HEK293 (cell line): ENCODE data around the gene CIAPIN1.

Source experiments
- EGR2 ChIP-seq: fragments of 450-650 bp; formaldehyde crosslinking; IDR thresholded peaks from 2 replicates; pipeline ENCODE4 v1.5.1; 2016; ENCODE audit warnings: low read depth, missing biosample characterization, missing genetic modification characterization
- GLIS1 ChIP-seq: fragments of 450-650 bp; formaldehyde crosslinking; IDR thresholded peaks from 2 replicates; pipeline ENCODE4 v1.5.1; 2016; ENCODE audit warnings: missing biosample characterization, missing genetic modification characterization
- GLIS2 ChIP-seq: fragments of 450-650 bp; formaldehyde crosslinking; IDR thresholded peaks from 2 replicates; pipeline ENCODE4 v1.5.1; 2016; ENCODE audit warnings: missing biosample characterization, missing genetic modification characterization
- KLF9 ChIP-seq: fragments of 450-650 bp; formaldehyde crosslinking; IDR thresholded peaks from 2 replicates; pipeline ENCODE4 v1.5.1; 2016; ENCODE audit warnings: missing biosample characterization, missing genetic modification characterization, low read depth
- PBX3 ChIP-seq: sonication (generic); formaldehyde crosslinking; IDR thresholded peaks from 2 replicates; pipeline ENCODE4 v1.8.1; 2022; ENCODE audit warnings: mild to moderate bottlenecking, moderate library complexity, missing genetic modification reagents
- ZBTB17 ChIP-seq: fragments of 450-650 bp; formaldehyde crosslinking; IDR thresholded peaks from 2 replicates; pipeline ENCODE4 v1.5.1; 2016; ENCODE audit warnings: missing biosample characterization, missing genetic modification characterization
- ZEB2 ChIP-seq: fragments of 450-650 bp; formaldehyde crosslinking; IDR thresholded peaks from 2 replicates; pipeline ENCODE4 v1.5.1; 2016; ENCODE audit warnings: missing biosample characterization, missing genetic modification characterization
- ZFP41 ChIP-seq: fragments of 450-650 bp; formaldehyde crosslinking; IDR thresholded peaks from 2 replicates; pipeline ENCODE4 v1.5.1; 2016; ENCODE audit warnings: missing biosample characterization, missing genetic modification characterization, borderline replicate concordance
- ZNF202 ChIP-seq: fragments of 450-650 bp; formaldehyde crosslinking; IDR thresholded peaks from 2 replicates; pipeline ENCODE4 v1.5.1; 2016; ENCODE audit warnings: missing biosample characterization, missing genetic modification characterization, borderline replicate concordance
- ZNF239 ChIP-seq: fragments of 450-650 bp; formaldehyde crosslinking; IDR thresholded peaks from 2 replicates; pipeline ENCODE4 v1.5.1; 2016; ENCODE audit warnings: missing biosample characterization, missing genetic modification characterization
- ZNF311 ChIP-seq: fragments of 450-650 bp; formaldehyde crosslinking; IDR thresholded peaks from 2 replicates; pipeline ENCODE4 v1.5.1; 2017; ENCODE audit warnings: missing biosample characterization, missing genetic modification characterization, borderline replicate concordance
- ZNF518A ChIP-seq: fragments of 450-650 bp; formaldehyde crosslinking; conservative IDR thresholded peaks from 2 replicates; pipeline ENCODE4 v1.5.1; 2016; ENCODE audit warnings: low read depth, missing biosample characterization, missing genetic modification characterization
- ZNF521 ChIP-seq: fragments of 450-650 bp; formaldehyde crosslinking; IDR thresholded peaks from 2 replicates; pipeline ENCODE4 v1.5.1; 2017; ENCODE audit warnings: missing biosample characterization, mild to moderate bottlenecking, missing genetic modification characterization
- ZNF596 ChIP-seq: fragments of 450-650 bp; IDR thresholded peaks from 2 replicates; pipeline ENCODE4 v1.5.0; 2018; ENCODE audit warnings: missing biosample characterization, mild to moderate bottlenecking, missing genetic modification characterization, moderate library complexity
- ZNF670 ChIP-seq: fragments of 450-650 bp; formaldehyde crosslinking; IDR thresholded peaks from 2 replicates; pipeline ENCODE4 v1.5.1; 2016; ENCODE audit warnings: missing biosample characterization, missing genetic modification characterization, low read depth
- ZNF76 ChIP-seq: fragments of 450-650 bp; formaldehyde crosslinking; IDR thresholded peaks from 2 replicates; pipeline ENCODE4; 2016; ENCODE audit warnings: low read depth, missing biosample characterization, missing genetic modification characterization, borderline replicate concordance
- ZNF837 ChIP-seq: fragments of 450-650 bp; formaldehyde crosslinking; IDR thresholded peaks from 2 replicates; pipeline ENCODE4 v1.5.1; 2016; ENCODE audit warnings: missing biosample characterization, missing genetic modification characterization
- TF ChIP-seq, protein P1 (sequence below): fragments of 450-650 bp; formaldehyde crosslinking; IDR thresholded peaks from 2 replicates; pipeline ENCODE4 v1.5.1; 2017; ENCODE audit warnings: missing biosample characterization, missing genetic modification characterization
- TF ChIP-seq, protein P2 (sequence below): fragments of 450-650 bp; formaldehyde crosslinking; IDR thresholded peaks from 2 replicates; pipeline ENCODE4 v1.5.0; 2017; ENCODE audit warnings: missing biosample characterization, missing genetic modification characterization, borderline replicate concordance
- TF ChIP-seq, protein P3 (sequence below): fragments of 450-650 bp; formaldehyde crosslinking; IDR thresholded peaks from 2 replicates; pipeline ENCODE4 v1.5.1; 2016; ENCODE audit warnings: missing biosample characterization, missing genetic modification characterization
- TF ChIP-seq, protein P4 (sequence below): fragments of 450-650 bp; formaldehyde crosslinking; IDR thresholded peaks from 2 replicates; pipeline ENCODE4 v1.5.1; 2016; ENCODE audit warnings: missing biosample characterization, missing genetic modification characterization

Gene CIAPIN1

GRCh38 chr16:57462209-57462977 lies 15.2 kb upstream of the CIAPIN1 start, which contains the start of gene POLR2C (continued):
- TF ChIP-seq, protein P1, sequence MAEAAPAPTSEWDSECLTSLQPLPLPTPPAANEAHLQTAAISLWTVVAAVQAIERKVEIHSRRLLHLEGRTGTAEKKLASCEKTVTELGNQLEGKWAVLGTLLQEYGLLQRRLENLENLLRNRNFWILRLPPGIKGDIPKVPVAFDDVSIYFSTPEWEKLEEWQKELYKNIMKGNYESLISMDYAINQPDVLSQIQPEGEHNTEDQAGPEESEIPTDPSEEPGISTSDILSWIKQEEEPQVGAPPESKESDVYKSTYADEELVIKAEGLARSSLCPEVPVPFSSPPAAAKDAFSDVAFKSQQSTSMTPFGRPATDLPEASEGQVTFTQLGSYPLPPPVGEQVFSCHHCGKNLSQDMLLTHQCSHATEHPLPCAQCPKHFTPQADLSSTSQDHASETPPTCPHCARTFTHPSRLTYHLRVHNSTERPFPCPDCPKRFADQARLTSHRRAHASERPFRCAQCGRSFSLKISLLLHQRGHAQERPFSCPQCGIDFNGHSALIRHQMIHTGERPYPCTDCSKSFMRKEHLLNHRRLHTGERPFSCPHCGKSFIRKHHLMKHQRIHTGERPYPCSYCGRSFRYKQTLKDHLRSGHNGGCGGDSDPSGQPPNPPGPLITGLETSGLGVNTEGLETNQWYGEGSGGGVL (tag by site-specific recombination): no peak
- TF ChIP-seq ZNF521: no peak
- TF ChIP-seq GLIS2 (tag by site-specific recombination): no peak
- peak; percentile 60; the same call in 1 of the 2 replicates for TF ChIP-seq ZNF76 (tag by site-specific recombination)
- TF ChIP-seq ZNF202: no peak
- TF ChIP-seq PBX3 (CRISPR knock-in tag): peak; percentile 67; the same call in 1 of the 2 replicates
- no peak for TF ChIP-seq ZNF837 (tag by site-specific recombination)
- TF ChIP-seq ZNF596: no peak
- TF ChIP-seq ZBTB17 (tag by site-specific recombination): peak; percentile 56
- no peak for TF ChIP-seq EGR2 (tag by site-specific recombination)
- peak; percentile 32; the same call in 1 of the 2 replicates for TF ChIP-seq ZNF239 (tag by site-specific recombination)
- TF ChIP-seq, protein P2, sequence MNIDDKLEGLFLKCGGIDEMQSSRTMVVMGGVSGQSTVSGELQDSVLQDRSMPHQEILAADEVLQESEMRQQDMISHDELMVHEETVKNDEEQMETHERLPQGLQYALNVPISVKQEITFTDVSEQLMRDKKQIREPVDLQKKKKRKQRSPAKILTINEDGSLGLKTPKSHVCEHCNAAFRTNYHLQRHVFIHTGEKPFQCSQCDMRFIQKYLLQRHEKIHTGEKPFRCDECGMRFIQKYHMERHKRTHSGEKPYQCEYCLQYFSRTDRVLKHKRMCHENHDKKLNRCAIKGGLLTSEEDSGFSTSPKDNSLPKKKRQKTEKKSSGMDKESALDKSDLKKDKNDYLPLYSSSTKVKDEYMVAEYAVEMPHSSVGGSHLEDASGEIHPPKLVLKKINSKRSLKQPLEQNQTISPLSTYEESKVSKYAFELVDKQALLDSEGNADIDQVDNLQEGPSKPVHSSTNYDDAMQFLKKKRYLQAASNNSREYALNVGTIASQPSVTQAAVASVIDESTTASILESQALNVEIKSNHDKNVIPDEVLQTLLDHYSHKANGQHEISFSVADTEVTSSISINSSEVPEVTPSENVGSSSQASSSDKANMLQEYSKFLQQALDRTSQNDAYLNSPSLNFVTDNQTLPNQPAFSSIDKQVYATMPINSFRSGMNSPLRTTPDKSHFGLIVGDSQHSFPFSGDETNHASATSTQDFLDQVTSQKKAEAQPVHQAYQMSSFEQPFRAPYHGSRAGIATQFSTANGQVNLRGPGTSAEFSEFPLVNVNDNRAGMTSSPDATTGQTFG (tag by site-specific recombination): no peak
- TF ChIP-seq ZFP41 (tag by site-specific recombination): no peak
- TF ChIP-seq, protein P3, sequence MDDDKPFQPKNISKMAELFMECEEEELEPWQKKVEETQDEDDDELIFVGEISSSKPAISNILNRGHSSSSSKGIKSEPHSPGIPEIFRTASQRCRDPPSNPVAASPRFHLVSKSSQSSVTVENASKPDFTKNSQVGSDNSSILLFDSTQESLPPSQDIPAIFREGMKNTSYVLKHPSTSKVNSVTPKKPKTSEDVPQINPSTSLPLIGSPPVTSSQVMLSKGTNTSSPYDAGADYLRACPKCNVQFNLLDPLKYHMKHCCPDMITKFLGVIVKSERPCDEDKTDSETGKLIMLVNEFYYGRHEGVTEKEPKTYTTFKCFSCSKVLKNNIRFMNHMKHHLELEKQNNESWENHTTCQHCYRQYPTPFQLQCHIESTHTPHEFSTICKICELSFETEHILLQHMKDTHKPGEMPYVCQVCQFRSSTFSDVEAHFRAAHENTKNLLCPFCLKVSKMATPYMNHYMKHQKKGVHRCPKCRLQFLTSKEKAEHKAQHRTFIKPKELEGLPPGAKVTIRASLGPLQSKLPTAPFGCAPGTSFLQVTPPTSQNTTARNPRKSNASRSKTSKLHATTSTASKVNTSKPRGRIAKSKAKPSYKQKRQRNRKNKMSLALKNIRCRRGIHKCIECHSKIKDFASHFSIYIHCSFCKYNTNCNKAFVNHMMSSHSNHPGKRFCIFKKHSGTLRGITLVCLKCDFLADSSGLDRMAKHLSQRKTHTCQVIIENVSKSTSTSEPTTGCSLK (tag by site-specific recombination): no peak
- TF ChIP-seq ZNF518A (tag by site-specific recombination): peak; percentile 87
- TF ChIP-seq ZNF670 (tag by site-specific recombination): no peak
- TF ChIP-seq GLIS1 (tag by site-specific recombination): no peak
- no peak for TF ChIP-seq ZNF311 (tag by site-specific recombination)
- peak; percentile 29; the same call in 1 of the 2 replicates for TF ChIP-seq KLF9 (tag by site-specific recombination)
- TF ChIP-seq, protein P4, sequence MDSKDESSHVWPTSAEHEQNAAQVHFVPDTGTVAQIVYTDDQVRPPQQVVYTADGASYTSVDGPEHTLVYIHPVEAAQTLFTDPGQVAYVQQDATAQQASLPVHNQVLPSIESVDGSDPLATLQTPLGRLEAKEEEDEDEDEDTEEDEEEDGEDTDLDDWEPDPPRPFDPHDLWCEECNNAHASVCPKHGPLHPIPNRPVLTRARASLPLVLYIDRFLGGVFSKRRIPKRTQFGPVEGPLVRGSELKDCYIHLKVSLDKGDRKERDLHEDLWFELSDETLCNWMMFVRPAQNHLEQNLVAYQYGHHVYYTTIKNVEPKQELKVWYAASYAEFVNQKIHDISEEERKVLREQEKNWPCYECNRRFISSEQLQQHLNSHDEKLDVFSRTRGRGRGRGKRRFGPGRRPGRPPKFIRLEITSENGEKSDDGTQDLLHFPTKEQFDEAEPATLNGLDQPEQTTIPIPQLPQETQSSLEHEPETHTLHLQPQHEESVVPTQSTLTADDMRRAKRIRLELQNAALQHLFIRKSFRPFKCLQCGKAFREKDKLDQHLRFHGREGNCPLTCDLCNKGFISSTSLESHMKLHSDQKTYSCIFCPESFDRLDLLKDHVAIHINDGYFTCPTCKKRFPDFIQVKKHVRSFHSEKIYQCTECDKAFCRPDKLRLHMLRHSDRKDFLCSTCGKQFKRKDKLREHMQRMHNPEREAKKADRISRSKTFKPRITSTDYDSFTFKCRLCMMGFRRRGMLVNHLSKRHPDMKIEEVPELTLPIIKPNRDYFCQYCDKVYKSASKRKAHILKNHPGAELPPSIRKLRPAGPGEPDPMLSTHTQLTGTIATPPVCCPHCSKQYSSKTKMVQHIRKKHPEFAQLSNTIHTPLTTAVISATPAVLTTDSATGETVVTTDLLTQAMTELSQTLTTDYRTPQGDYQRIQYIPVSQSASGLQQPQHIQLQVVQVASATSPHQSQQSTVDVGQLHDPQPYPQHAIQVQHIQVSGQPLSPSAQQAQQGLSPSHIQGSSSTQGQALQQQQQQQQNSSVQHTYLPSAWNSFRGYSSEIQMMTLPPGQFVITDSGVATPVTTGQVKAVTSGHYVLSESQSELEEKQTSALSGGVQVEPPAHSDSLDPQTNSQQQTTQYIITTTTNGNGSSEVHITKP (tag by site-specific recombination): 0 out of 2 replicates have a peak, but pooled peaks have one; percentile 11
- 0 out of 2 replicates have a peak, but pooled peaks have one; percentile 49 for TF ChIP-seq ZEB2 (tag by site-specific recombination)
